Measurements from ENCODE around the gene TPP1.

Gene TPP1

GRCh38 chr11:6625832-6626420, 6.7 kb upstream of the TPP1 start:
- Histone ChIP-seq H2AFZ (ENCODE audit: low read length) (no peak overlapping the region), H3K4me1 (ENCODE audit: low read length) (peaks cover 17% of the 10 kb centered on the region), H3K9ac (ENCODE audit: low read length) (no peak overlapping the region), H3K4me3 (ENCODE audit: low read length) (no peak overlapping the region), H3K9me3 (replicated peaks; ENCODE audit: insufficient read depth, low read length) (no peaks in the 10 kb centered on the region), H3K9me2 (replicated peaks; ENCODE audit: insufficient read depth, low read length) (no peaks in the 10 kb centered on the region), H4K20me1 (ENCODE audit: insufficient read depth, low read length) (no peaks in the 10 kb centered on the region), H3K36me3 (replicated peaks; ENCODE audit: insufficient read depth, low read length) (no peaks in the 10 kb centered on the region), H3K27me3 (replicated peaks; ENCODE audit: insufficient read depth, low read length) (no peaks in the 10 kb centered on the region), H3K27ac (ENCODE audit: low read length) (no peak overlapping the region), H3K79me2 (ENCODE audit: low read length) (no peaks in the 10 kb centered on the region), H3K4me2 (ENCODE audit: low read depth, low read length) (no peak overlapping the region), H3F3A (ENCODE audit: insufficient read depth, low read length) (no peaks in the 10 kb centered on the region)
- no peak for DNase-seq
- TF ChIP-seq CTCF (IDR thresholded peaks at IDR 0.05; ENCODE audit: low read length), result no peak
- no peak for TF ChIP-seq EZH2 (optimal IDR thresholded peaks at IDR 0.05; ENCODE audit: low read depth, low read length)
- no peak for TF ChIP-seq EZH2phosphoT487 (IDR thresholded peaks at IDR 0.05; ENCODE audit: low read length)

- Histone ChIP-seq H3K9ac (ENCODE audit: low read length) (no peak overlapping the region), H3K27me3 (replicated peaks; ENCODE audit: insufficient read depth, low read length) (no peaks in the 10 kb centered on the region), H3K36me3 (replicated peaks; ENCODE audit: insufficient read depth, low read length) (no peaks in the 10 kb centered on the region), H3K79me2 (ENCODE audit: low read length) (no peaks in the 10 kb centered on the region), H3K4me2 (ENCODE audit: low read depth, low read length) (no peak overlapping the region), H3K4me3 (ENCODE audit: low read length) (no peak overlapping the region), H3F3A (ENCODE audit: insufficient read depth, low read length) (no peaks in the 10 kb centered on the region), H2AFZ (ENCODE audit: low read length) (no peak overlapping the region), H3K9me2 (replicated peaks; ENCODE audit: insufficient read depth, low read length) (no peaks in the 10 kb centered on the region), H3K27ac (ENCODE audit: low read length) (no peak overlapping the region), H3K4me1 (ENCODE audit: low read length) (peaks cover 17% of the 10 kb centered on the region), H3K9me3 (replicated peaks; ENCODE audit: insufficient read depth, low read length) (no peaks in the 10 kb centered on the region), H4K20me1 (ENCODE audit: insufficient read depth, low read length) (no peaks in the 10 kb centered on the region)
- no peak for TF ChIP-seq EZH2phosphoT487 (IDR thresholded peaks at IDR 0.05; ENCODE audit: low read length)
- no peak for TF ChIP-seq CTCF (IDR thresholded peaks at IDR 0.05; ENCODE audit: low read length)
- TF ChIP-seq EZH2 (optimal IDR thresholded peaks at IDR 0.05; ENCODE audit: low read depth, low read length), result no peak
- DNase-seq, result no peak
Measured at GRCh38 chr11:6625156-6625831, 6.1 kb upstream of the TPP1 start.

GRCh38 chr11:6623391-6624363, 4.5 kb upstream of the TPP1 start:
- Histone ChIP-seq H3K27me3 (replicated peaks; ENCODE audit: insufficient read depth, low read length) (no peaks in the 10 kb centered on the region), H3K9me3 (replicated peaks; ENCODE audit: insufficient read depth, low read length) (no peaks in the 10 kb centered on the region), H3K79me2 (ENCODE audit: low read length) (peaks cover 4% of the 10 kb centered on the region), H3K27ac (ENCODE audit: low read length) (no peak overlapping the region), H4K20me1 (ENCODE audit: insufficient read depth, low read length) (no peaks in the 10 kb centered on the region), H3K9ac (ENCODE audit: low read length) (no peak overlapping the region), H3K4me3 (ENCODE audit: low read length) (no peak overlapping the region), H2AFZ (ENCODE audit: low read length) (no peak overlapping the region), H3K4me2 (ENCODE audit: low read depth, low read length) (no peak overlapping the region), H3F3A (ENCODE audit: insufficient read depth, low read length) (no peaks in the 10 kb centered on the region), H3K4me1 (ENCODE audit: low read length) (peaks cover 18% of the 10 kb centered on the region), H3K36me3 (replicated peaks; ENCODE audit: insufficient read depth, low read length) (no peaks in the 10 kb centered on the region), H3K9me2 (replicated peaks; ENCODE audit: insufficient read depth, low read length) (no peaks in the 10 kb centered on the region)
- no peak for DNase-seq
- no peak for TF ChIP-seq CTCF (IDR thresholded peaks at IDR 0.05; ENCODE audit: low read length)
- no peak for TF ChIP-seq EZH2phosphoT487 (IDR thresholded peaks at IDR 0.05; ENCODE audit: low read length)
- TF ChIP-seq EZH2 (optimal IDR thresholded peaks at IDR 0.05; ENCODE audit: low read depth, low read length), result no peak
